HCT116 (cell line): ENCODE data around the gene TAC3. TPM values are rescaled to one million over a fixed set of nuclear protein-coding genes. Genes with fewer than 3 reads are reported as not detected.

Experiments
- ATAC-seq: fragments of 200-7000 bp; cut with Tn5 transposase; 2 replicates; pipeline ENCODE4 v1.9.1; 2020; ENCODE audit warnings: mild to moderate bottlenecking, moderate library complexity
- Bru-seq: library from RNA; stranded (reverse); fragments of 400-500 nt; gene quantifications from one replicate; lab custom pipeline; 2021; lab: Mats Ljungman, UMichigan
- BruChase-seq, 2 experiments: library from RNA; stranded (reverse); fragments of 400-500 nt; gene quantifications; one replicate each; lab custom pipeline; 2021; lab: Mats Ljungman, UMichigan
- BruUV-seq: library from RNA; stranded (reverse); fragments of 400-500 nt; replicated peaks from 2 replicates; lab custom pipeline; 2021; lab: Mats Ljungman, UMichigan
- CTCF ChIA-PET: fragments of 300-600 bp; sonication (Branson Sonifier 250); formaldehyde crosslinking; loops from one replicate; lab custom pipeline; 2021; ENCODE audit warnings: antibody characterized with exemption; lab: Charles Lee
- POLR2A ChIA-PET: fragments of 300-600, 350-600 bp; sonication (Branson Sonifier 250); formaldehyde crosslinking; loops from one replicate; lab custom pipeline; 2021; ENCODE audit warnings: antibody characterized with exemption; lab: Charles Lee
- RAD21 ChIA-PET, 2 experiments: fragments of 300-600 bp; sonication (Branson Sonifier 250); formaldehyde crosslinking; loops; one replicate each; lab custom pipeline; 2023; ENCODE audit warnings: low total read pairs in 2 of 2; ENCODE audit not compliant: uncharacterized antibody in 2 of 2, unreplicated experiment in 2 of 2, low non-redundant PET in 1 of 2; lab: Charles Lee
- DNase-seq: peaks from one replicate; pipeline ENCODE4 v3.0.0-alpha.2; 2010; ENCODE audit warnings: low read depth, low spot score
- H2AFZ ChIP-seq: fragments of 200-600 bp; shearing (Covaris generic), sonication (generic); 2 replicates; pipeline ENCODE4 v1.6.1; 2017; ENCODE audit warnings: low read depth, mixed run types, mixed read lengths, antibody characterized with exemption, low read length; ENCODE audit not compliant: poor library complexity, severe bottlenecking
- H3K27ac ChIP-seq: 2 replicates; pipeline ENCODE4 v1.5.1; 2012; ENCODE audit warnings: low read depth, low read length
- H3K27me3 ChIP-seq: fragments of 200-600 bp; sonication (generic); 2 replicates; pipeline ENCODE4 v1.6.1; 2016; ENCODE audit warnings: mixed run types, low read length, mixed read lengths; ENCODE audit not compliant: insufficient read depth
- H3K36me3 ChIP-seq, 2 experiments: fragments of 200-500 bp in 1 of 2; fragments of 200-600 bp in 1 of 2; sonication (Bioruptor generic) in 1 of 2; sonication (generic) in 1 of 2; 2 replicates each; pipeline versions ENCODE4 v1.5.1 to v1.6.1; 2014 to 2016; ENCODE audit warnings: low read length in 2 of 2, inconsistent platforms in 1 of 2, mixed read lengths in 1 of 2, mixed run types in 1 of 2; ENCODE audit not compliant: insufficient read depth in 2 of 2, control insufficient read depth in 1 of 2
- H3K4me1 ChIP-seq, 2 experiments: fragments of 200-600 bp in 1 of 2; sonication (generic) in 1 of 2; 2 replicates each; pipeline versions ENCODE4 v1.5.1 to v1.6.1; 2012 to 2017; ENCODE audit warnings: low read length in 2 of 2, inconsistent platforms in 1 of 2, mild to moderate bottlenecking in 1 of 2, mixed read lengths in 1 of 2, mixed run types in 1 of 2, moderate library complexity in 1 of 2; ENCODE audit not compliant: insufficient read depth in 2 of 2, control insufficient read depth in 1 of 2
- H3K4me2 ChIP-seq: fragments of 200-600 bp; sonication (generic); 2 replicates; pipeline ENCODE4 v1.6.1; 2017; ENCODE audit warnings: mixed run types, low read length, mixed read lengths
- H3K4me3 ChIP-seq, 2 experiments: fragments of 200-600 bp in 1 of 2; sonication (generic) in 1 of 2; replicated peaks in 1 of 2; 2 replicates each; pipeline ENCODE4 v1.5.1; 2011 to 2016; ENCODE audit warnings: low read length in 2 of 2, control low read depth in 1 of 2, low read depth in 1 of 2, mild to moderate bottlenecking in 1 of 2, mixed read lengths in 1 of 2, mixed run types in 1 of 2
- H3K79me2 ChIP-seq: fragments of 200-600 bp; sonication (generic); 2 replicates; pipeline ENCODE4 v1.6.1; 2017; ENCODE audit warnings: mild to moderate bottlenecking, mixed run types, low read length, moderate library complexity, mixed read lengths; ENCODE audit not compliant: insufficient read depth
- H3K9ac ChIP-seq: fragments of 200-600 bp; sonication (generic); 2 replicates; pipeline ENCODE4 v1.6.1; 2016; ENCODE audit warnings: low read length, mixed read lengths
- H3K9me2 ChIP-seq: fragments of 200-600 bp; sonication (generic), shearing (Covaris generic); 2 replicates; pipeline ENCODE4 v1.6.1; 2017; ENCODE audit warnings: mixed run types, mild to moderate bottlenecking, moderate library complexity; ENCODE audit not compliant: insufficient read depth
- H3K9me3 ChIP-seq, 2 experiments: fragments of 200-500 bp in 1 of 2; fragments of 200-600 bp in 1 of 2; sonication (Bioruptor generic) in 1 of 2; sonication (generic) in 1 of 2; 2 replicates each; pipeline ENCODE4 v1.6.1; 2014 to 2017; ENCODE audit warnings: low read length in 2 of 2, mixed read lengths in 2 of 2, inconsistent platforms in 1 of 2, low read depth in 1 of 2, mild to moderate bottlenecking in 1 of 2, mixed run types in 1 of 2, moderate library complexity in 1 of 2; ENCODE audit not compliant: control insufficient read depth in 1 of 2, insufficient read depth in 1 of 2
- H4K20me1 ChIP-seq: fragments of 200-600 bp; sonication (generic), shearing (Covaris generic); 2 replicates; pipeline ENCODE4 v1.6.1; 2017; ENCODE audit warnings: mixed run types, mild to moderate bottlenecking, moderate library complexity; ENCODE audit not compliant: insufficient read depth
- ATF3 ChIP-seq: IDR thresholded peaks from 2 replicates; pipeline ENCODE4 v1.6.1; 2012
- CBX3 ChIP-seq: IDR thresholded peaks from 2 replicates; pipeline ENCODE4 v1.6.1; 2012; ENCODE audit warnings: low read depth
- EGR1 ChIP-seq: IDR thresholded peaks from 2 replicates; pipeline ENCODE4 v1.6.1; 2012; ENCODE audit warnings: low read depth
- ELF1 ChIP-seq: IDR thresholded peaks from 2 replicates; pipeline ENCODE4 v1.6.1; 2012; ENCODE audit warnings: low read depth, borderline replicate concordance
- EZH2 ChIP-seq: fragments of 200-600 bp; sonication (generic); IDR thresholded peaks from 2 replicates; pipeline ENCODE4 v1.6.1; 2017; ENCODE audit warnings: antibody characterized with exemption, mixed run types
- SIN3A ChIP-seq: IDR thresholded peaks from 2 replicates; pipeline ENCODE4 v1.6.1; 2012; ENCODE audit warnings: low read depth
- TCF7L2 ChIP-seq: IDR thresholded peaks from 2 replicates; pipeline ENCODE4 v1.7.0; 2011; ENCODE audit warnings: borderline replicate concordance, inconsistent platforms; ENCODE audit not compliant: insufficient read depth, insufficient read length; ENCODE audit errors: extremely low read depth
- YY1 ChIP-seq: IDR thresholded peaks from 2 replicates; pipeline ENCODE4 v1.6.1; 2011; ENCODE audit warnings: low read length, low read depth, moderate library complexity, mild to moderate bottlenecking; ENCODE audit not compliant: insufficient replicate concordance; ENCODE audit errors: extremely low read depth
- ZBTB33 ChIP-seq: IDR thresholded peaks from 2 replicates; pipeline ENCODE4 v1.6.1; 2011; ENCODE audit warnings: mild to moderate bottlenecking, low read length, moderate library complexity; ENCODE audit not compliant: insufficient replicate concordance; ENCODE audit errors: extremely low read depth
- ZNF274 ChIP-seq: fragments of 200-500 bp; sonication (Bioruptor generic); IDR thresholded peaks from 2 replicates; pipeline ENCODE4 v1.6.1; 2014; ENCODE audit warnings: mild to moderate bottlenecking, low read depth, low read length, inconsistent platforms
- intact Hi-C: fragments of 100-400 bp; cut with micrococcal nuclease; formaldehyde crosslinking; loops from 2 replicates; pipeline ENCODE4 v1.10.0; 2022
- long read RNA-seq: library from polyadenylated mRNA; unstranded; transcript quantifications from one replicate; pipeline ENCODE4 v2.0.0, GENCODE V29; 2021; ENCODE audit not compliant: unreplicated experiment
- polyA plus RNA-seq: library from polyadenylated mRNA; unstranded; fragments of >200 nt; gene quantifications from 2 replicates; pipeline ENCODE4 v1.2.1, GENCODE V29; 2012; ENCODE audit warnings: missing spikeins
- total RNA-seq: library from RNA; stranded (reverse); gene quantifications from one replicate; pipeline ENCODE4 v1.2.1, GENCODE V29; 2021; ENCODE audit not compliant: unreplicated experiment
- TF ChIP-seq, protein P1 (sequence below): IDR thresholded peaks from 2 replicates; pipeline ENCODE4 v1.6.1; 2012
- TF ChIP-seq, protein P2 (sequence below), 3 experiments: fragments of 200-600 bp in 1 of 3; sonication (generic) in 1 of 3; IDR thresholded peaks in 2 of 3; conservative IDR thresholded peaks in 1 of 3; 2 replicates each; pipeline ENCODE4 v1.5.1; 2012 to 2017; ENCODE audit warnings: low read depth in 2 of 3, low read length in 2 of 3, antibody characterized with exemption in 1 of 3, borderline replicate concordance in 1 of 3, control low read depth in 1 of 3, mild to moderate bottlenecking in 1 of 3, mixed read lengths in 1 of 3, mixed run types in 1 of 3, moderate library complexity in 1 of 3; ENCODE audit not compliant: insufficient read depth in 1 of 3

TAC3 gene
- total RNA-seq: not detected
- 0.11 and 0.31 TPM in 2 replicates for polyA plus RNA-seq
- Bru-seq, nascent RNA: percentile 25 among the genes with signal in this experiment
- BruChase-seq, experiment 1, labeled RNA remaining after a 6-hour chase: percentile 31 among the genes with signal in this experiment
- BruChase-seq, experiment 2, labeled RNA remaining after a 2-hour chase: percentile 33 among the genes with signal in this experiment
- long read RNA-seq: 0 reads

DNA sequence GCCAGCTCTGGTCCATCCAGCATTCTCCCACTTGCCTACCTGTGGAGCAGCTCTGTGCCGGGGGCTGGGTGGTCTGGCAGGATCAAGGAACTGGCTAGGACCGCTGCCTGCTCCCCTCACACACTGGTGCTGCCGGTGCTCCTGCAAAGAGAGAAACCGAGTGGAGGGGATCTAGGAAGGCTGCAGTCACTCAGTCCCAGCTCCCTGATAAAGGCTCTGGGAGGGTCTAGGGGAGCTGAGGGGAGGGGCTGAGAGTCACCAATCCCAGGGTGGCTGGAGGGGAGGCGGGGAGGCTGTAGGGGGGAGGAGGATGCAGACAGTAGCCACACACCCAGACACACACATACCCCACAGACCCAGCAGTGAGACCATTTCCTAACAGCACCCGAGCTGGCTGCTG is at the start of gene TAC3:
TSS of gene TAC3 (minus strand) at position 182 of the 400 bp plus-strand sequence. CDS start 732 bp downstream, outside the sequence.
- ChIA-PET RAD21 (no interaction called here), POLR2A (no interaction called here), CTCF (interaction anchor here (1.2 to 1.4 kb wide), 2 partner anchors 43 to 46 kb away, joined by 3 read pairs; no protein-coding TSS in a partner anchor)
- no peak within 1 kb of the TSS for H3K27ac ChIP-seq
- no peaks in the 10 kb centered on the region for H3K79me2 ChIP-seq
- H3K36me3 ChIP-seq: no peaks in the 10 kb centered on the region
- H3K4me1 ChIP-seq: no peaks in the 10 kb centered on the region
- ATAC-seq (peak; percentile 49), DNase-seq (no peak)
- no peak within 1 kb of the TSS for H3K9ac ChIP-seq
- no peak within 1 kb of the TSS for H3K4me3 ChIP-seq
- no peak within 1 kb of the TSS for H2AFZ ChIP-seq
- intact Hi-C loops: no loop called here
- H3K9me3 ChIP-seq: no peaks in the 10 kb centered on the region
- H3K4me2 ChIP-seq: no peak within 1 kb of the TSS
- no peaks in the 10 kb centered on the region for H4K20me1 ChIP-seq
- peaks cover 28% of the 10 kb centered on the region; the same call in 1 of the 2 replicates for H3K27me3 ChIP-seq
- TF ChIP-seq, protein P1, sequence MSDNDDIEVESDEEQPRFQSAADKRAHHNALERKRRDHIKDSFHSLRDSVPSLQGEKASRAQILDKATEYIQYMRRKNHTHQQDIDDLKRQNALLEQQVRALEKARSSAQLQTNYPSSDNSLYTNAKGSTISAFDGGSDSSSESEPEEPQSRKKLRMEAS: no peak
- TF ChIP-seq ELF1 (no peak), YY1 (no peak), SIN3A (no peak), TCF7L2 (no peak)
- H3K9me2 ChIP-seq: no peaks in the 10 kb centered on the region
- BruUV-seq: no TSS peak

GRCh38 chr12:57063991-57064685 is 47.8 kb upstream of the TAC3 start:
- no peak overlapping the region for H3K9ac ChIP-seq
- no peak for ATAC-seq
- H3K79me2 ChIP-seq: no peaks in the 10 kb centered on the region; the same call in 1 of the 2 replicates
- ChIA-PET CTCF (interaction anchor here (1.1 kb wide), 1 partner anchor 56 kb away, joined by 3 read pairs; no protein-coding TSS in a partner anchor), RAD21 (no interaction called here), POLR2A (no interaction called here)
- no peak for DNase-seq
- H3K27ac ChIP-seq: no peak overlapping the region
- H3K9me3 ChIP-seq: no peaks in the 10 kb centered on the region
- H4K20me1 ChIP-seq: no peaks in the 10 kb centered on the region; the same call in none of the 2 replicates
- intact Hi-C loops: loop anchor here (5.0 to 10.0 kb wide), 2 partner anchors 219 to 307 kb away; no protein-coding TSS in a partner anchor
- peaks cover 12 to 40% of the 10 kb centered on the region in 2 experiments for H3K36me3 ChIP-seq
- no peak overlapping the region for H3K4me2 ChIP-seq
- no peaks in the 10 kb centered on the region for H3K27me3 ChIP-seq
- no peaks in the 10 kb centered on the region for H3K9me2 ChIP-seq
- no peak overlapping the region for H2AFZ ChIP-seq
- no TSS peak for BruUV-seq
- H3K4me3 ChIP-seq: no peak overlapping the region
- no peaks in the 10 kb centered on the region for H3K4me1 ChIP-seq
- TF ChIP-seq ATF3: no peak
- no peak for TF ChIP-seq ZBTB33
- no peak for TF ChIP-seq CBX3
- no peak for TF ChIP-seq EZH2
- TF ChIP-seq, protein P2, sequence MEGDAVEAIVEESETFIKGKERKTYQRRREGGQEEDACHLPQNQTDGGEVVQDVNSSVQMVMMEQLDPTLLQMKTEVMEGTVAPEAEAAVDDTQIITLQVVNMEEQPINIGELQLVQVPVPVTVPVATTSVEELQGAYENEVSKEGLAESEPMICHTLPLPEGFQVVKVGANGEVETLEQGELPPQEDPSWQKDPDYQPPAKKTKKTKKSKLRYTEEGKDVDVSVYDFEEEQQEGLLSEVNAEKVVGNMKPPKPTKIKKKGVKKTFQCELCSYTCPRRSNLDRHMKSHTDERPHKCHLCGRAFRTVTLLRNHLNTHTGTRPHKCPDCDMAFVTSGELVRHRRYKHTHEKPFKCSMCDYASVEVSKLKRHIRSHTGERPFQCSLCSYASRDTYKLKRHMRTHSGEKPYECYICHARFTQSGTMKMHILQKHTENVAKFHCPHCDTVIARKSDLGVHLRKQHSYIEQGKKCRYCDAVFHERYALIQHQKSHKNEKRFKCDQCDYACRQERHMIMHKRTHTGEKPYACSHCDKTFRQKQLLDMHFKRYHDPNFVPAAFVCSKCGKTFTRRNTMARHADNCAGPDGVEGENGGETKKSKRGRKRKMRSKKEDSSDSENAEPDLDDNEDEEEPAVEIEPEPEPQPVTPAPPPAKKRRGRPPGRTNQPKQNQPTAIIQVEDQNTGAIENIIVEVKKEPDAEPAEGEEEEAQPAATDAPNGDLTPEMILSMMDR (IDR thresholded peaks at IDR 0.05 in 2 of 3, conservative IDR thresholded peaks at IDR 0.05 in 1 of 3; ENCODE audit: borderline replicate concordance in 1 of 3, insufficient read depth in 1 of 3, low read depth in 2 of 3, low read length in 2 of 3): no peak
- no peak for TF ChIP-seq ZNF274
- no peak for TF ChIP-seq EGR1
